ENCODE measurements around the gene WNK4.

WNK4 gene

DNA sequence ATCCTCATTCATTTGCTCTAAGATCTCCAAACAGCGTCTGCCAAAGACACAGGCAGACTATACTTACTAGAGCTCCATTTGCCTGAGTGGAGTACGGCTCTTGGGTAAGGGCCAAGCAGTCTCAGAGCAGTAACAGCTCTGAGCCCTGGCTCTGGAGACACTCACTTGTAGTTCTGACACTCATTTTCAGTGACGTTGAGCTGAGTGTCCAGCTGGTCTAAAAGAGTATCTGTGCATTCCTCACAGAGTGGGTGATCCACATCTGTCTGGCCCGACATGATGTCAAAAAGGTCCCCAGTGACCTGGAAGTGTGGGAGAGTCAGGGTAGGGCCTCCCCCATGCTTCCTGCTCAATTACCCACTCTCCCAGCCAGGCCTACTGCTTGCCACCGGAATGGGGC, 38.0 kb downstream of the WNK4 start:
- Histone ChIP-seq H3K4me1 (ENCODE audit: control insufficient read depth, insufficient read depth, low read length, poor library complexity, severe bottlenecking) (peaks cover 6% of the 10 kb centered on the region), H3K9me3 (ENCODE audit: control insufficient read depth, low read length) (no peaks in the 10 kb centered on the region), H3K27me3 (replicated peaks; ENCODE audit: control insufficient read depth, insufficient read depth, low read length, poor library complexity, severe bottlenecking) (no peaks in the 10 kb centered on the region), H3K4me3 (ENCODE audit: insufficient read depth, low read depth, low read length, poor library complexity, severe bottlenecking) (no peak overlapping the region), H3K36me3 (ENCODE audit: control insufficient read depth, insufficient read depth, low read length) (peaks cover 68% of the 10 kb centered on the region), H3K27ac (ENCODE audit: insufficient read depth, low read length, poor library complexity, severe bottlenecking) (no peak overlapping the region)
- DNase-seq, result no peak

- Histone ChIP-seq H3K4me1 (ENCODE audit: control insufficient read depth, insufficient read depth, low read length, poor library complexity, severe bottlenecking) (peaks cover 10% of the 10 kb centered on the region), H3K9me3 (ENCODE audit: control insufficient read depth, low read length) (no peaks in the 10 kb centered on the region), H3K27ac (ENCODE audit: insufficient read depth, low read length, poor library complexity, severe bottlenecking) (no peak overlapping the region), H3K27me3 (replicated peaks; ENCODE audit: control insufficient read depth, insufficient read depth, low read length, poor library complexity, severe bottlenecking) (no peaks in the 10 kb centered on the region), H3K4me3 (ENCODE audit: insufficient read depth, low read depth, low read length, poor library complexity, severe bottlenecking) (no peak overlapping the region), H3K36me3 (ENCODE audit: control insufficient read depth, insufficient read depth, low read length) (peaks cover 52% of the 10 kb centered on the region)
- DNase-seq, result peak; percentile 13 to 39 (median 24)
Observed at GRCh38 chr17:42819939-42820535, 39.6 kb downstream of the WNK4 start.

DNA sequence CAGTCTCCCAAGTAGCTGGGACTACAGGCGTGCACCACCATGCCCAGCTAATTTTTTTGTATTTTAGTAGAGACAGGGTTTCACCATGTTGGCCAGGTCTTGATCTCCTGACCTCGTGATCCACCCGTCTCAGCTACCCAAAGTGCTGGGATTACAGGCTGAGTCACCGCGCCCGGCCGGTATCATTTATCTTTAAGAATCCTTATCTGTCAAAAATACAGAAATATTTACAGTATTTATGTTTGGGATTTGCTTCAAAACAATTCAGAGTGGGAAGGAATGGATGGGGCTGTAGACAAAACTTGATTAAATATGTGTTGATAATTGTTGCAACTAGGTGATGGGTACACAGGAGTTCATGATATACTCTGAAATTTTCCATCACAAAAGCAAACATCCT, 40.8 kb downstream of the WNK4 start:
- Histone ChIP-seq H3K27me3 (replicated peaks; ENCODE audit: control insufficient read depth, insufficient read depth, low read length, poor library complexity, severe bottlenecking) (no peaks in the 10 kb centered on the region), H3K4me3 (ENCODE audit: insufficient read depth, low read depth, low read length, poor library complexity, severe bottlenecking) (no peak overlapping the region), H3K27ac (ENCODE audit: insufficient read depth, low read length, poor library complexity, severe bottlenecking) (no peak overlapping the region), H3K36me3 (ENCODE audit: control insufficient read depth, insufficient read depth, low read length) (peaks cover 40% of the 10 kb centered on the region), H3K9me3 (ENCODE audit: control insufficient read depth, low read length) (no peaks in the 10 kb centered on the region), H3K4me1 (ENCODE audit: control insufficient read depth, insufficient read depth, low read length, poor library complexity, severe bottlenecking) (peaks cover 10% of the 10 kb centered on the region)
- no peak for DNase-seq

GRCh38 chr17:42827472-42827871, 47.1 kb downstream of the WNK4 start:
- Histone ChIP-seq H3K4me1 (ENCODE audit: control insufficient read depth, insufficient read depth, low read length, poor library complexity, severe bottlenecking) (peaks cover 10% of the 10 kb centered on the region), H3K4me3 (ENCODE audit: insufficient read depth, low read depth, low read length, poor library complexity, severe bottlenecking) (no peak overlapping the region), H3K27ac (ENCODE audit: insufficient read depth, low read length, poor library complexity, severe bottlenecking) (no peak overlapping the region), H3K36me3 (ENCODE audit: control insufficient read depth, insufficient read depth, low read length) (no peaks in the 10 kb centered on the region), H3K27me3 (replicated peaks; ENCODE audit: control insufficient read depth, insufficient read depth, low read length, poor library complexity, severe bottlenecking) (no peaks in the 10 kb centered on the region), H3K9me3 (ENCODE audit: control insufficient read depth, low read length) (no peaks in the 10 kb centered on the region)
- no peak for DNase-seq

- H3K36me3 ChIP-seq (ENCODE audit: control insufficient read depth, insufficient read depth, low read length), result no peaks in the 10 kb centered on the region
- H3K9me3 ChIP-seq (ENCODE audit: control insufficient read depth, low read length), result no peaks in the 10 kb centered on the region
- H3K4me3 ChIP-seq (ENCODE audit: insufficient read depth, low read depth, low read length, poor library complexity, severe bottlenecking), result no peak overlapping the region
- peaks cover 4% of the 10 kb centered on the region for H3K4me1 ChIP-seq (ENCODE audit: control insufficient read depth, insufficient read depth, low read length, poor library complexity, severe bottlenecking)
- H3K27me3 ChIP-seq (replicated peaks; ENCODE audit: control insufficient read depth, insufficient read depth, low read length, poor library complexity, severe bottlenecking), result no peaks in the 10 kb centered on the region
- no peak for DNase-seq
- H3K27ac ChIP-seq (ENCODE audit: insufficient read depth, low read length, poor library complexity, severe bottlenecking), result no peak overlapping the region
Observed at GRCh38 chr17:42830971-42831370, 50.6 kb downstream of the WNK4 start.

- no peaks in the 10 kb centered on the region for H3K27me3 ChIP-seq (replicated peaks; ENCODE audit: control insufficient read depth, insufficient read depth, low read length, poor library complexity, severe bottlenecking)
- peak overlapping the region; percentile 86 for H3K27ac ChIP-seq (ENCODE audit: insufficient read depth, low read length, poor library complexity, severe bottlenecking)
- H3K4me3 ChIP-seq (ENCODE audit: insufficient read depth, low read depth, low read length, poor library complexity, severe bottlenecking), result peak overlapping the region; percentile 85
- peaks cover 2% of the 10 kb centered on the region for H3K36me3 ChIP-seq (ENCODE audit: control insufficient read depth, insufficient read depth, low read length)
- H3K4me1 ChIP-seq (ENCODE audit: control insufficient read depth, insufficient read depth, low read length, poor library complexity, severe bottlenecking), result peaks cover 4% of the 10 kb centered on the region
- no peaks in the 10 kb centered on the region for H3K9me3 ChIP-seq (ENCODE audit: control insufficient read depth, low read length)
- no peak for DNase-seq
Observed at GRCh38 chr17:42832213-42832933, 52.0 kb downstream of the WNK4 start.

GRCh38 chr17:42832934-42833766, 52.7 kb downstream of the WNK4 start, which contains the start of gene PSME3:
Gene PSME3 (plus strand): TSS chr17:42833397. CDS start chr17:42833632, 235 bp downstream.
- peak; percentile 76 to 85 (median 83) for DNase-seq
- peaks cover 9% of the 10 kb centered on the region for H3K36me3 ChIP-seq (ENCODE audit: control insufficient read depth, insufficient read depth, low read length)
- peak within 1 kb of the TSS; percentile 85 for H3K4me3 ChIP-seq (ENCODE audit: insufficient read depth, low read depth, low read length, poor library complexity, severe bottlenecking)
- peak within 1 kb of the TSS; percentile 86 for H3K27ac ChIP-seq (ENCODE audit: insufficient read depth, low read length, poor library complexity, severe bottlenecking)
- no peaks in the 10 kb centered on the region for H3K9me3 ChIP-seq (ENCODE audit: control insufficient read depth, low read length)
- no peaks in the 10 kb centered on the region for H3K27me3 ChIP-seq (replicated peaks; ENCODE audit: control insufficient read depth, insufficient read depth, low read length, poor library complexity, severe bottlenecking)
- H3K4me1 ChIP-seq (ENCODE audit: control insufficient read depth, insufficient read depth, low read length, poor library complexity, severe bottlenecking), result peaks cover 4% of the 10 kb centered on the region

- peak in 1 of 3 donors; percentile 1 for DNase-seq
- Histone ChIP-seq H3K36me3 (ENCODE audit: control insufficient read depth, insufficient read depth, low read length) (peaks cover 17% of the 10 kb centered on the region), H3K4me3 (ENCODE audit: insufficient read depth, low read depth, low read length, poor library complexity, severe bottlenecking) (peak overlapping the region; percentile 85)
Observed at GRCh38 chr17:42833767-42834422, 53.5 kb downstream of the WNK4 start.

DNA sequence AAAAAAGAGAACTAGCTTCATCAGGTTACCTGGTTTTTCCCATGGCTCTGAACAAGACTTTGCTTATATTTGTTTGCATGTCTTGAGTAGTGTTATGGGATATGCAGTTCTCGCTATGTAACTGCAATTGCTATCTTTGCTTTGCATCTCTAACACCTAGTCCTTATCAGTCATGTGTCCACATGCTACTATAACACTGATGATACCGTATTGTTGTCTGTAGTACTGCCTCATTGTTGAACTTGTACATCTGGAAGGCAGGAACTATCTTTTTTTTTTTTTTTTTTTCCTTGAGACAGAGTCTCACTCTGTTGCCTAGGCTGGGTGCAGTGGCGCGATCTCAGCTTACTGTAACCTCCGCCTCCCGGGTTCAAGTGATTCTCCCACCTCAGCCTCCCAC, 55.3 kb downstream of the WNK4 start:
- no peak for DNase-seq
- peaks cover 28% of the 10 kb centered on the region for H3K36me3 ChIP-seq (ENCODE audit: control insufficient read depth, insufficient read depth, low read length)

More at GRCh38 chr17:42833767-42834422, 53.5 kb downstream of the WNK4 start:
- Histone ChIP-seq H3K9me3 (ENCODE audit: control insufficient read depth, low read length) (no peaks in the 10 kb centered on the region), H3K27me3 (replicated peaks; ENCODE audit: control insufficient read depth, insufficient read depth, low read length, poor library complexity, severe bottlenecking) (no peaks in the 10 kb centered on the region), H3K4me1 (ENCODE audit: control insufficient read depth, insufficient read depth, low read length, poor library complexity, severe bottlenecking) (peaks cover 4% of the 10 kb centered on the region), H3K27ac (ENCODE audit: insufficient read depth, low read length, poor library complexity, severe bottlenecking) (peak overlapping the region; percentile 86)

More for the DNA sequence above, 55.3 kb downstream of the WNK4 start:
- Histone ChIP-seq H3K4me3 (ENCODE audit: insufficient read depth, low read depth, low read length, poor library complexity, severe bottlenecking) (no peak overlapping the region), H3K4me1 (ENCODE audit: control insufficient read depth, insufficient read depth, low read length, poor library complexity, severe bottlenecking) (peaks cover 4% of the 10 kb centered on the region), H3K9me3 (ENCODE audit: control insufficient read depth, low read length) (no peaks in the 10 kb centered on the region), H3K27me3 (replicated peaks; ENCODE audit: control insufficient read depth, insufficient read depth, low read length, poor library complexity, severe bottlenecking) (no peaks in the 10 kb centered on the region), H3K27ac (ENCODE audit: insufficient read depth, low read length, poor library complexity, severe bottlenecking) (no peak overlapping the region)
